RCC 7860 (cell line): ENCODE results near the gene RNF217.
"Not testable (repeated sequence)": the region's sequence is repeated elsewhere in the genome, so short reads cannot be mapped to it uniquely, and the experiment has no call there.

Experiments
- DNase-seq: peaks from one replicate; pipeline ENCODE4 v3.0.0-alpha.2; 2015; ENCODE audit warnings: low spot score
- FAIRE-seq: peaks from 2 replicates; lab custom pipeline; 2012; peaks lifted over from hg19 to GRCh38; lab: Jason Lieb, UNC

The RNF217 gene

DNA sequence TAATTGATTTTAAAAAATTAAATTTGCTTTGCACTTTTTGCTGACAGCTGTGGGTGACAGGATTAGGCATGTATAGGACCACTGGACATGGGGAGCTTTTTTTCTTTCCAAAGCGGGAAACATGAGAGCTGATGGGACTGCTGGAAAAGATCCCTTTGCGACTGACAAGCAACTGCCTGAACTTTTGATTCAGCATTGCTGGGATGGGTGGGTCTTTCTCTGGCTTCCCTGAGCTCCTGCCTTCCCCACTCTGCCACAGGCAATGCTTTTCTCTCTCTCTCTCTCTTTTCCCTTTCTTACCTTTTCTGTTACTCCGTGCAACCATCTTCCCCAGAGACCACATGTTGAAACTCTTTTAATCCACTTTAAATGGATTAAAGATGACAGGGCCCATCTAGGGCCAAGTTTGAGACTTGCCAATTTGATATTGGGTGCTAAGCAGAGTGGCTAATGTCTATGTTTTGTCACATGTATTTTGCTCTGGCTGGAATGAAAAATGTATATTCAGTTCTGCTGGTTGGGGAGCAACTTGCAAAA is 157.9 kb downstream of the RNF217 start:
- DNase-seq, result no peak
- no peak for FAIRE-seq

DNA sequence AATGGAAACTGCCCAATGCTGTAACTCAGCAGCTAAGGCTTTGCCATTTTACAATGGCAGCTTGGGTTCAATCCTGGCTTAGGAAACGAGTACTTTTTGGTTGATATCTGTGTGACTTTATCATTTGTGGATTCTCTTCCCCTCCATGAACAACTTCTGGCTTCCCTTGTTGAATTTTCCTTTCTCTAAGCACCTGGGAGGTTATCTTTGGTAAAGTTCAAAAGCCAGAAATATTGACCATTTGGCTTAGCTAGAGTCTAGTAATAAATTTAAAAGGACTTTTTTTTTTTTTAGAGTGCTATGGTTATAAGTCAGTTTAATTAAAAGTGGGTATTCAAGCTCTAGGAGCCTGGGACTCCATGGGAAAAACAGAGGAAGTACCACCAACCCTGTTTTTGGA is 159.7 kb downstream of the RNF217 start:
- no peak for DNase-seq
- no peak for FAIRE-seq

DNA sequence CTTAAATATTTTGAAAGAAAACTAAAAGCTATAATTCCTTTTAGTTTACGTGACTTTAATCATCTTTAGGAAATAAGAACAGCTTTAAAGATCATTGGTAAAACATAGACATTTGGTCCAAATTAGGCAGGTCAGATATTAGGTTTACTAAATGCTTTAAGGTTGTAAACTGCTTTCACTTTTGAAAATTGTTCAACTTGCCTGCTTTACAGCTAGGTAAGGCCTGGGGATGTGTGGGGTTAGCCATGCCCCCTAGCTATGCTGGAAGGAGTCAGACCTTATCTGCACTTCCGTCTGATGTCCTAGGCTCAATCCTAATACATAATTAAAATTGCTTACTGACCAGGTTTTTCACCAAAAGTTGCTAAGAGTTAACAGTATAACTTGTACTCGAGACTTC is 160.8 kb downstream of the RNF217 start:
- DNase-seq (no peak), FAIRE-seq (peak; percentile 15)

DNA sequence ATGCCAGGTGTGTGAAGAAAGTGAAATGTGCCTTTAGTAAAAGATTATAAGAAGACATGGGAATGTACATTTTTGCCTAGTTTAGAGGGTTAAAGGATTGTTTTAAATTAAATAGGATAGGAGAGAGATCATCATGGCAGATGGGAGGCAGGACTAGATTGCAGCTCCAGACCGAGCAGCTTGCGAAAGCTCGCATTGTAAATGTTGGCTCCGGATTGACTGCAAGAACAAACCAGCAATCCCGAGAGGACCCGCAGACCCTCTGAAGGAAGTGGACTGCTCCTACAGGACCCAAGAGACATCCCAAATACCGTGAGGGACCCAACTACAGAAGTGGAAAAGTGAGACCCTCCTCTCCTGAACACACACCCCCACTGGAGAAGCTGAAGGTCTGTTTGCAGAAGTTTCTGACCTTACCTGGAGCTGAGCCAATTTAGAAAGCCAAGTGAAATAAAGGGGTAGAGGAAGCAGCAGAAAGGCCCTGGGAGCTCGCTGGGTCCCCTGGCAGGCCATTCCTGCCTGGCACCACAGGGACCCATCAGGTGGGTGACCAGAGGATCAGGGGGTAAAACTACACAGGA is 161.3 kb downstream of the RNF217 start:
- FAIRE-seq, result no peak
- DNase-seq, result no peak

DNA sequence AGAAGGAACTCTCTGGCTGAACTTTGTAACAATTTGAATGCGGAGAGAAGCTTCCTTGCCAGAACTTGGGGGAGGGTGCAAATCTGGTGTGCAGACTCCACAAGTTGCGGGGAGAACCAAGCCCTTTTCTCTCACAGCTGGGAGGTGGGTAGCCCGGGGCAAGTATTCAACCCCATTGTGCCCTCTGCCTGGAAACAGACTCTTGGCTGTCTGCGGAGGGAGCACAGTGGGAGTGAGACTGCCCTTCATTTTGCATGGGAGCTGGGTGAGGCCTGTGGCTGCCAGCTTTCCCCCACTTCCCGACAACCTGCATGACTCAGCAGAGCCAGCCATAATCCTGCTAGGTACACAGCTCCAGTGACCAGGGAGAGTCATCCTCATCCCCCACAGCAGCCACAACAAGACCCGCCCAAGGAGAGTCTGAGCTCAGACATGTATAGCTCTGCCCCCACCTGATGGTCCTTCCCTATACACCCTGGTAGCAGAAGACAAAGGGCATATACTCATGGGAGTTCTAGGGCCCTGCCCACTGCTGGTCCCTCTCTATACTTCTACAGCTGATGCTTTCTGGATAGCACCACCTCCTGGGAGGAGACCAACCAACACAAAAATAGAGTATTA is 161.9 kb downstream of the RNF217 start:
- DNase-seq, result peak; percentile 74

DNA sequence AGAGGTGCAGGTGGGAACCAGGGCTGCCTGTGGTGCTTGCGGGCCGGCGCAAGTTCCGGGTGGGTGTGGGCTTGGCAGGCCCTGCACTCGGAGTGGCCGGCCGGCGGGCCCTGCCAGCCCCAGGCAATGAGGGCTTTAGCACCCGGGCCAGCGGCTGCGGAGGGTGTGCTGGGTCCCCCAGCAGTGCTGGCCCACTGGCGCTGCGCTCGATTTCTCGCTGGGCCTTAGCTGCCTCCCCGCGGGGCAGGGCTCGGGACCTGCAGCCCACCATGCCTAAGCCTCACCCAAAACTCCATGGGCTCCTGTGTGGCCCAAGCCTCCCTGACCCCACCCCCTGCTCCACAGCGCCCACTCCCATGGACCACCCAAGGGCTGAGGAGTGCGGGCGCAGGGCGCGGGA is 163.6 kb downstream of the RNF217 start:
- not testable (repeated sequence) for FAIRE-seq, DNase-seq

More for the DNA sequence above, 161.9 kb downstream of the RNF217 start:
- FAIRE-seq, result peak; percentile 62

DNA sequence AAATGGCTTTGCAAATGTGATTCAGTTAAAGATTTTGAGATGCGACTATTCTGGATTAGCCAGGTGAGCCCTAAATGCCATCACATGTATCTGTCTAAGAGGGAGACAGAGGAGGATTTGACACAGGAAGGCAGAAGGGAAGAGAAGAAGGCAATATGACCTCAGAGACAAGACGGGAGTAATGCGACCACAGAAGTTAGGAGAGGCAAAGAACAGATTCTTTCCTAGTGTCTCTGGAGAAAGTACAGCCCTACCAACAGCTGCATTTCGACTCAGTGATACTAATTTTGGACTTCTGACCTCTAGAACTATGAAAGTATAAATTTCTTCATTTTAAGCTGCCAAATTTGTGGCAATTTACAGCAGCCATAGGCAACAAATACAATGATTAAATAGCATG is 167.1 kb downstream of the RNF217 start:
- FAIRE-seq, result no peak
- no peak for DNase-seq

DNA sequence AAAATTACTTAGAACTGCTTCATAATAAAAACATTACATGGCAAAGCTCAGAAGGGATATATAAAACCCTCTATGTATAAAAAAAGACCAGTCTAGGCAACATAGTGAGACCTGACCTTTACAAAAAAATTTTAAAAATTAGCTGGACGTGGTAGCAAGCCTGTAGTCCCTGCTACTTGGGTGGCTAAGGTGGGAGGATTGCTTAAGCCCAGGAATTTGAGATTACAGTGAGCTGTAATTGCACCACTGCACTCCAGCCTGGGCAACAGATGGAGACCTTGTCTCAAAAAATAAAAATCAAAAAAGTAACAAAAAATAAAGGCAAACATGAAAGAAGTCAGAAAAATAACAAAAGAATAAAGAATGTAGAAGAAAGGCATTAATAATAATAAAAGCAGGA is 169.8 kb downstream of the RNF217 start:
- FAIRE-seq, result no peak
- no peak for DNase-seq

DNA sequence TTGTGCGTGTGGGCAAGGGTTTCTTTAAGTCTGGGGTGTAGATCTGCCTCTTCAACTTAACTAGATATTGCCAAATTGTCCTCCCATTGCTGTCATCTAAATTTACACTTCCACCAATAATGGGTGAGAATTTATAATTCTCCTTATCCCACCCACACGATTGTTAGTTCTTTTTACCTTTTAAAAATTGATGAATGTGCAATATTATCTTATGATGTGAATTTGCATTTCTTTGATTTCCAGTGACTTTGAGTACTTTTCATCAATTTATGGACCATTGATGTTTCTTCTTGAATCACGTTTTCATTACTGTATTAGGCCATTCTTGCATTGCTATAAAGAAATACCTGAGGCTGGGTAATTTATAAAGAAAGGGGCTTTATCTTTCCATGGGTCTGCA is 174.1 kb downstream of the RNF217 start:
- DNase-seq (no peak), FAIRE-seq (no peak)

DNA sequence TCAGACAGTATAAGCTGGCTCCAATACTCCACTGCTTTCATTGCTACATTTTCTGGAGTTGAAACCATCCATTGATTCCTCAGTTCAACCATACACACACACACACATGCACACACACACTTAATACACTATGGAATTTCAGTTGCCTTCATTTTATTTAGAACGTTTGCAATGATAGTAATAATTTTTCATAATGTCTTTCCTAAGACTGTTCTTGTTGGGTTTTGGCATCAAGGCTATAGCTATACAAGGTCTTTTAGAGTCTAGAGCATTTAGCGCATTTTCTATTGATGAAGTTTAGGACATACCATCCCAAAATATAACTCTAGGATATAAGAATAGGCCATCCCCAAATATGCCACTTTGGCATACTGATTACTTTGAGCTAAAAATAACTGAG is 175.8 kb downstream of the RNF217 start:
- FAIRE-seq (no peak), DNase-seq (no peak)

DNA sequence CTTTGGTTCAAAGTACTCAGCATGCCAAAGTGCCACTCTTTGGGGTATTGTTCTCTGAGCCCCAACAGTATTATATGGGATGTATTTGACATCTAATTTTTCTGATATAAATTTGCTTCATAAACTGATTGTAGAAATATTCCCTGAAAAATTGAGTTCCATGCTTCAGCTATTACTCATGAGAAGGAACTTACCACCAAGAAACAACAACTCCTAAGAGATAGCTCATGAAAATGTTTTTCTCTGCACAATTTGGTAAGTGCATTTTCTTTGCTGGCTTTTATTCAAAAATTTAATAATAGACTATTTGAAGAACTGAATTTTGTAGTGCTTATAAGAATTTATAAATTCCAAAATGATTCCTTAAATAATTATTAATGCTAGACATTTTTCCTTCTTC is 178.6 kb downstream of the RNF217 start:
- FAIRE-seq (no peak), DNase-seq (no peak)
